ENCODE data around the gene USP38.
"Not testable (repeated sequence)": the region's sequence is repeated elsewhere in the genome, so short reads cannot be mapped to it uniquely, and the experiment has no call there.

The USP38 gene

GRCh38 chr4:143215873-143216272 lies 31.2 kb downstream of the USP38 start:
- no peak for DNase-seq (ENCODE audit: low read depth)

GRCh38 chr4:143224255-143224654 lies 39.5 kb downstream of the USP38 start:
- DNase-seq (ENCODE audit: low read depth) = no peak

GRCh38 chr4:143225167-143225566 lies 40.5 kb downstream of the USP38 start:
- DNase-seq (ENCODE audit: low read depth) = no peak

GRCh38 chr4:143230683-143231082 lies 46.0 kb downstream of the USP38 start:
- DNase-seq (ENCODE audit: low read depth) = no peak

- no peak for DNase-seq (ENCODE audit: low read depth)
Measured at GRCh38 chr4:143232277-143232676, 47.6 kb downstream of the USP38 start.

- DNase-seq (ENCODE audit: low read depth) = no peak
Measured at GRCh38 chr4:143234153-143234552, 49.4 kb downstream of the USP38 start.

GRCh38 chr4:143237195-143237594 lies 52.5 kb downstream of the USP38 start:
- DNase-seq (ENCODE audit: low read depth) = not testable (repeated sequence)

- no peak for DNase-seq (ENCODE audit: low read depth)
Measured at GRCh38 chr4:143240939-143241679, 56.4 kb downstream of the USP38 start.

GRCh38 chr4:143241892-143242291 lies 57.2 kb downstream of the USP38 start:
- no peak for DNase-seq (ENCODE audit: low read depth)

- DNase-seq (ENCODE audit: low read depth) = no peak
Measured at GRCh38 chr4:143243041-143243440, 58.3 kb downstream of the USP38 start.

- no peak for DNase-seq (ENCODE audit: low read depth)
Measured at GRCh38 chr4:143246977-143247376, 62.3 kb downstream of the USP38 start.

- no peak for DNase-seq (ENCODE audit: low read depth)
Measured at GRCh38 chr4:143247866-143248265, 63.1 kb downstream of the USP38 start.

GRCh38 chr4:143248827-143249226 lies 64.1 kb downstream of the USP38 start:
- no peak for DNase-seq (ENCODE audit: low read depth)

- no peak for DNase-seq (ENCODE audit: low read depth)
Measured at GRCh38 chr4:143250617-143251016, 65.9 kb downstream of the USP38 start.

GRCh38 chr4:143251348-143251747 lies 66.6 kb downstream of the USP38 start:
- no peak for DNase-seq (ENCODE audit: low read depth)

- no peak for DNase-seq (ENCODE audit: low read depth)
Measured at GRCh38 chr4:143251779-143252178, 67.1 kb downstream of the USP38 start.

GRCh38 chr4:143252478-143252877 lies 67.8 kb downstream of the USP38 start:
- DNase-seq (ENCODE audit: low read depth) = no peak

GRCh38 chr4:143253166-143253565 lies 68.4 kb downstream of the USP38 start:
- DNase-seq (ENCODE audit: low read depth) = no peak

GRCh38 chr4:143254491-143255226 lies 69.9 kb downstream of the USP38 start:
- DNase-seq (ENCODE audit: low read depth) = no peak

- no peak for DNase-seq (ENCODE audit: low read depth)
Measured at GRCh38 chr4:143256456-143256855, 71.7 kb downstream of the USP38 start.

- no peak for DNase-seq (ENCODE audit: low read depth)
Measured at GRCh38 chr4:143257356-143257755, 72.6 kb downstream of the USP38 start.

- no peak for DNase-seq (ENCODE audit: low read depth)
Measured at GRCh38 chr4:143260750-143261149, 76.0 kb downstream of the USP38 start.

GRCh38 chr4:143262838-143263237 lies 78.1 kb downstream of the USP38 start:
- DNase-seq (ENCODE audit: low read depth) = no peak

- DNase-seq (ENCODE audit: low read depth) = not testable (repeated sequence)
Measured at GRCh38 chr4:143267690-143268089, 83.0 kb downstream of the USP38 start.
